Measurements from ENCODE around the gene RPUSD4.
"Not testable (repeated sequence)": the region's sequence is repeated elsewhere in the genome, so short reads cannot be mapped to it uniquely, and the experiment has no call there.

Gene RPUSD4, protein sequence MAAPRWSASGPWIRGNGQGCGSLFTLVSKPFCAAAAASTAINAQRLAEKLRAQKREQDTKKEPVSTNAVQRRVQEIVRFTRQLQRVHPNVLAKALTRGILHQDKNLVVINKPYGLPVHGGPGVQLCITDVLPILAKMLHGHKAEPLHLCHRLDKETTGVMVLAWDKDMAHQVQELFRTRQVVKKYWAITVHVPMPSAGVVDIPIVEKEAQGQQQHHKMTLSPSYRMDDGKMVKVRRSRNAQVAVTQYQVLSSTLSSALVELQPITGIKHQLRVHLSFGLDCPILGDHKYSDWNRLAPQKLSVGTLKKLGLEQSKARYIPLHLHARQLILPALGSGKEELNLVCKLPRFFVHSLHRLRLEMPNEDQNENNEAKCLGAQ

DNA sequence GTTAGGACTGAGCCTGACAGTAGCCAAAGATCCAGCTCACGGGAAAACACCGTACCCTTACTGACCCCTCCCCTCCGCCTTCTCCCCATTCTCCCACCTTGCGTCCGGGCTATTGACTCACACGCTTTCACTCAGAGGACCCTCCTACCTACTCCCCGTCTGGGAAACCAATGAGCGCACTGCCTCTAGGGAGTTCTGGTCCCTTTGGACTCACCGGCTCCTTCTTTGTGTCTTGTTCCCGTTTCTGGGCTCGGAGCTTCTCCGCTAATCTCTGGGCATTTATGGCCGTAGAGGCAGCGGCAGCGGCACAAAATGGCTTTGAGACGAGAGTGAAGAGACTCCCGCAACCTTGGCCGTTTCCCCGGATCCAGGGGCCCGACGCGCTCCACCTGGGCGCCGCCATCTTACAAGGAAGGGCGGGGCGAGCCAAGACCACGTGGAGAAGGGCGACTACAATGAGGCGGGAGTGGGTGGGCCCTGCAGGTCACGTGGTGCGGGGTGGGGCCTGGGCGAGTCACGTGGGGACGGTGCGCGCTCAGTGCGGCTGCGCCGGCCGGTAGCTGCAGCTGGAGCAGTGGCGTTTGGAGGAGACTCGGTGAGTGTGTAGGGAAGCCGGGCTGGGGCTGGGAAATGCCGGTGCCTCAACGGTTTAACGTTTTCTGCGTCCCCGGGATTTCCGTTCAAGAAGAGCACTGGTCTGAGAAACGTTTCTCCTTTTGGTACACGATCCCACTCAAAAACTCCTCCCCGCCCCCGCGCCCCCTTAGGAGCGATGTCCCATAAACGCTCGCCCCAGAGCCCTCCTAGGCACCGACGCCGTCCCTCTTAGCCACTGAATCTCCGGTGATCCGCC is at the start of gene RPUSD4, which contains the start of gene FAM118B:
RPUSD4 (minus strand) TSS at position 415 of the 853 bp plus-strand sequence; CDS start at position 403, 12 bp downstream.
FAM118B (plus strand) TSS at position 547 of the 853 bp plus-strand sequence. CDS start 23,220 bp downstream, outside the sequence.
- DNase-seq = peak; percentile 99

DNA sequence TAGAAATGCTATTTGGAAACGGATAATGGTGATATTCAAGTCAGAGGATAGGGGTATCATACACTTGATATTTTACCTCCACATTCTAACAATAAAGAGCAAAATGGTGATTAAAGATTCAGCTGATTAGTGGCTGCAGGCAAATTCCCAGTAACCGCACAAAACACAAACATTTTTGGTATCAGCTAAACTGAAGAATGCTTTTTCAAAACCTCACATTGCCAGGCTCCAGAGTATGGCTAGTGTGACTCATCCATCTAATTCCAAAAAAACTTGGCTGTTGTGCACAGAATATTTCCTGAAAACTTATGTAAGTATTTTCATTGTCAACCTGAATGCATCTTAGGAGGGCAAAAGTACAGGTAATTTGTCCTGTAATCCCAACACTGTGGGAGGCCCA is 46.3 kb upstream of the RPUSD4 start:
- no peak for DNase-seq

- DNase-seq = no peak
Measured at GRCh38 chr11:126257144-126257543, 45.7 kb upstream of the RPUSD4 start.

DNA sequence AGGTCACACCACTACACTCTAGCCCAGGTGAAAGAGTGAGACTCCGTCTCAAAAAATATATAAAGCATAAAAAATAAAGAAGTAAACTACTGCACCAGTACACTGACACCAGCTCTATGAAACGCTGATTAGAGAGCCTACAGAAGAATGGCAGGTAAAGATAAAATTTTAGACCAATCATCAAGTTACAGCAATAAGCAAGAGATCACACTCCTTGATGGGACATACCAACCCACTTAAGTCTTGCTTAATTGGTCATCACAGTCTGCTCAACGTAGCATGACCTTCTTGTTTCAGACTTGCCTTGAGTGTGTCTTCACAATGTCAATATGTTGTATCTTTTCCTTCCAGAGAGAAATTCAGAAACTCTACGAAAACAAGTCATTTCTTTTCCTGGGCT is 44.8 kb upstream of the RPUSD4 start:
- DNase-seq = no peak

GRCh38 chr11:126255507-126255906 is 44.1 kb upstream of the RPUSD4 start:
- DNase-seq = not testable (repeated sequence)

DNA sequence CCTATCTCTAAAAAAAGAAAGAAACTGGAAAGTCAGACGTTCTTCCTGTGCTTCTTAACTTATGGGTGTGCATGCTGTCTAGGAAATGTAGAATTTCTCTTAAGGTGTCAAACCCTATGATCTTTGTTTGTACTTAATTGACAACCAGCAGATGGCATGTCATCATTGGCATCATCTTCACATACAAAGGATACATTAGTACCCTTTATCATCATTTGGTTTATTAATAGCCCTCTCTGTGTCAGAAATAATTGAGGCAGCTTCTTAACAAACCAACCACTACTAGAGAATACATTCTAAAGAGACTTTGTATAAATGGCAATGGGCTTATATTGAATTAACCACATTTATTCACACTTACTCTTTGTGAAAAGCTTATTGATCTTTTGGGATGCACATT is 43.4 kb upstream of the RPUSD4 start:
- DNase-seq = no peak

DNA sequence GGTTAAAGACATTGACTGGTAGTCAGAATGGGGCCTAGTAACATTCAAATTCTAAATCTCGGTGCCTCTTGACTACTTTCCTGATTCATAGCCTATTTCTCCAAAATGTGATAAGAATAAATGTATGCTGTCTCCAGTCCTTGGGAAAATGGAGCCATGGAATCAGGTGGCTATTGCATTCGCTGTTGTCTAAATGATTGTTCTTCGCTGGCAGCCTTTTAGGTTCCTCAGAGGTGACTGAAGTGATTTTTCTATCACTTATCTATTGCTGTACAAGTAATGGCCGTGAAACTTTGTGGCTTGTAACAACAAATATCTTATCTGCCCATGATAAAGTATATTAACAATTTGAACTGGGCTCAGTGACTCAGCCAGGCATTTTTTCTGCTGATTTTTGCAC is 41.8 kb upstream of the RPUSD4 start:
- no peak for DNase-seq

- no peak for DNase-seq
Measured at GRCh38 chr11:126246636-126247035, 35.2 kb upstream of the RPUSD4 start.

DNA sequence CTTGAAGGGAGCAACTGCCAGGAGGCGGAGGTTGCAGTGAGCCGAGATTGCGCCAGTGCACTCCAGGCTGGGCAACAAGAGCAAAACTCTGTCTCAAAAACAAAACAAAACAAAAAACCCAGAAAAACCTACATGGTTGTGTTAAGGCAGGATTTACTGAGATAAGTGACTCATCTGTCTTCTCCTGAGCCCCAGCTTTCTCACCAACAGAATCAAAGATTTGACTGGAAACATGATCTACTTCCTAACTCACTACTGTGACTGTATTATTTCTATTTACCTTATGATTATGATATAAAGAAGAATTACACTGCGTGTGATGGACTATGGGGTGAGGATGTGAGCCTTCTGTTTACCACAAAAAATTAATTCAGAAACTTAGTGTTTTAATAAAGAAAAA is 21.9 kb upstream of the RPUSD4 start:
- DNase-seq = no peak

DNA sequence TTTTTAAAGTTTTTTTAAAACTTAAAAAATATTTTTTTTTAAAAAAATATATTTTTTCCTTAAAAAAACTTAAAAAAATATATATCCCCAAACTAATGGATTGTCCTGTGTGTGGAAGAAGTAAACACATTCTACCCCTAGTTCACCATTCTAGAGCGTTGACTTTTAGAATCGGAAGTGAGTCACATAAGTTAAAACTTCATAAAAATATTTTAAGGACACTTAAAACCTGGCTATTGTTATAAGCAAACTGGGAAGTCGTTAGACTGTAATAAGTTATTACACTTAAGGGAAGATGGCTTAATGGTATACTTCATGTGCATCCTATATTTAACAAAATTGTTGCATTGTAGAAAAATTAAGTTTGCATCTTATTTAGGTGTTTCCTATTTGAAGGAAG is 21.2 kb upstream of the RPUSD4 start:
- DNase-seq = no peak

DNA sequence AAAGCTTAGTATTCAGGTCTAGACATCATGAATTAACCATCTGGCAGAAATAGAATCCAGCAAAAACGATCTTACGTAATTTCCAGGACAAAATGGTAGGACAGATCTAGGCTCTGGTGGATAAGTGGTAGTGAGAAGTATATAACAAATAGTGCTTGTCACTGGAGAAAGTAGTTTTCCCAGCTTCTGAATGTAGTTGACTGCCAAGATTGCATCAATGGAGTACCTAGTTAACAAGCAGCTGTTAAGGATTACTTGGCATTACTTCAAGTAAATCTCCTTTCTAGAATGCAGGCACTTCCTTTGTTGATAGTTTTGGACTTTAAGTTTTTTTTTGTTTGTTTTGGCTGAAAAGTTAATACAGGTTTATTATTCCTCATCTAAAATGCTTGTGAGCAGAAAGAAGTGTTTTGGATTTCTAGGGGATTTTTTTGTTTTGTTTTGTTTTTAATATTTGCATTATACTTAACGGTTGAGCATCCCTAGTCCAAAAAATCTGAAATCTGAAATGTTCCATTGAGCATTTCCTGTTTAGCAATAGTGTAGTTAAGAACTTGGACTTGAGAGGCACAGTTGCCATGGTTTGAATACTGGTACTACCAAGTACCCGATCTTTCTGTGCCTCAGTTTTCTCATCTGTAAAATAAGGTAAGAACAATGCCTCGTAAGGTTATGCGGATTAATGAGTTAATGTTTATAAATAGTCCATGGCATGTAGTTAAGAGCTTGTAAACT is 20.4 kb upstream of the RPUSD4 start:
- peak; percentile 65 for DNase-seq

- no peak for DNase-seq
Measured at GRCh38 chr11:126229858-126230540, 18.5 kb upstream of the RPUSD4 start.

GRCh38 chr11:126226334-126227084 is 15.1 kb upstream of the RPUSD4 start:
- no peak for DNase-seq

- DNase-seq = no peak
Measured at GRCh38 chr11:126225295-126225665, 13.8 kb upstream of the RPUSD4 start.

GRCh38 chr11:126224647-126225294 is 13.3 kb upstream of the RPUSD4 start:
- DNase-seq = no peak

- no peak for DNase-seq
Measured at GRCh38 chr11:126219547-126219946, 8.1 kb upstream of the RPUSD4 start.

- no peak for DNase-seq
Measured at GRCh38 chr11:126217491-126217890, 6.0 kb upstream of the RPUSD4 start.

DNA sequence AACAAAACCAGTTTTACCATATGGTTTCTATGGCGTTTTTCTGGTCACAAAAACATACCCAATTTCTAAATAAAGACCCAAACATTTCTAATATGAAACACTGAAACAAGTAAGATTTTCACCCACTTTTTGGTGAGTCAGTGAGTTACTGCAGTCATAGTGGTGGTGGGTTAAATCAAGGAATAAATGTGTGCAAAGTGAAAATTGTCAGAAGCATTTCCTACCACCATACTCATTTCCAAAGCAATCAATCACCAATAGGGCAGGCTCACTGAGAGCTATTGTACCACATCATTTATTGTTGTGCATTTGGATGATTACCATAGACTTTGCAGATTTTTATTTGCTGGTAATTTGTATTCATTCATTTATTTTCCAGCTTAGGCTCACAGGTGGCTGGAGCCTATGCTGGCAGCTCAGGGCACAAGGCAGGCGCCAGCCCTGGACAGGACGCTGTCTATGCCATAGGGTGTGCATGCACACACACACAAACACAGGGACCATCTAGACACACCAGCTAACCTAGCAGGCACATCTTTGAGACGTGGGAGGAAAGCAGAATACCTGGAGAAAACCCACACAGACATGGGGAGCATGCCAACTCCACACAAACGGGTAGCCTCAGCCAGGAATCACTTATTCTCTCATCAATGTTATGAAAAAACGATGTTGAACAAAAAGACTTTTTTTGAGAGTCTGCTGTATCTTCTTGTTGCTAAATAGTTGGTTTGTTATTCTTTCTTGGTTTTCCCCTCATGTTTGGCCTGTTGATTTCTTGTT is 5.3 kb upstream of the RPUSD4 start:
- no peak for DNase-seq

- no peak for DNase-seq
Measured at GRCh38 chr11:126214841-126215240, 3.4 kb upstream of the RPUSD4 start.

GRCh38 chr11:126214441-126214840 is 3.0 kb upstream of the RPUSD4 start:
- DNase-seq = no peak

All from NCI-H1105 (cell line).